Kidney (tissue), 14 donors: Measurements from ENCODE around the gene SPON1. TPM values are rescaled to one million over a fixed set of nuclear protein-coding genes. Genes with fewer than 3 reads are reported as not detected.
"Not testable (repeated sequence)": the region's sequence is repeated elsewhere in the genome, so short reads cannot be mapped to it uniquely, and the experiment has no call there.

Experiments
- DNase-seq, 5 donors: peaks; one replicate each; pipeline ENCODE4 v3.0.0-alpha.2; 2013 to 2020
- FAIRE-seq: peaks from 2 replicates; lab custom pipeline; 2012; peaks lifted over from hg19 to GRCh38; lab: Jason Lieb, UNC
- H3K27ac ChIP-seq, 2 donors: one replicate each; pipeline ENCODE4 v1.7.0; 2013; ENCODE audit warnings: low read depth in 2 of 2, low read length in 2 of 2, inconsistent platforms in 1 of 2
- H3K27me3 ChIP-seq: one replicate; pipeline ENCODE4 v1.7.1; 2013; ENCODE audit warnings: low read length, inconsistent platforms; ENCODE audit not compliant: control insufficient read depth, insufficient read depth
- H3K36me3 ChIP-seq, 3 donors: one replicate each; pipeline versions ENCODE4 v1.7.0 to v1.7.1; 2013; ENCODE audit warnings: low read length in 3 of 3, control low read depth in 1 of 3, inconsistent platforms in 1 of 3; ENCODE audit not compliant: insufficient read depth in 3 of 3, control insufficient read depth in 2 of 3
- H3K4me1 ChIP-seq, 3 donors: one replicate each; pipeline versions ENCODE4 v1.7.0 to v1.7.1; 2013; ENCODE audit warnings: low read length in 3 of 3, inconsistent platforms in 1 of 3, low read depth in 1 of 3; ENCODE audit not compliant: control insufficient read depth in 2 of 3, insufficient read depth in 2 of 3
- H3K4me3 ChIP-seq, 3 donors: one replicate each; pipeline versions ENCODE4 v1.7.0 to v1.8.1; 2013; ENCODE audit warnings: low read length in 3 of 3, control low read depth in 1 of 3, inconsistent platforms in 1 of 3
- H3K9ac ChIP-seq, 3 donors: one replicate each; pipeline versions ENCODE4 v1.7.0 to v1.7.1; 2013; ENCODE audit warnings: low read length in 3 of 3, control low read depth in 1 of 3, inconsistent platforms in 1 of 3
- H3K9me3 ChIP-seq, 3 donors: one replicate each; pipeline versions ENCODE4 v1.7.0 to v1.7.1; 2013; ENCODE audit warnings: low read length in 3 of 3, control low read depth in 1 of 3, inconsistent platforms in 1 of 3; ENCODE audit not compliant: control insufficient read depth in 2 of 3, insufficient read depth in 1 of 3
- intact Hi-C: fragments of 100-400 bp; cut with DNase I; formaldehyde crosslinking; loops from one replicate; pipeline ENCODE4 v1.11.1; 2022
- polyA plus RNA-seq: library from polyadenylated mRNA; stranded (reverse); fragments of 350-450 nt; fragmentation: Illumina TruSeq; extraction: RNeasy Lipid Tissue Mini Kit (QIAGEN cat#74804); gene quantifications from one replicate; pipeline ENCODE4 v1.2.3, GENCODE V29; 2014; ENCODE audit warnings: low read depth, low replicate concordance; ENCODE audit not compliant: insufficient read depth
- total RNA-seq: library from RNA; stranded (reverse); fragmentation: NEBNext Ultra II Directional; extraction: Animal tissue kit (Norgen Biotek cat#: 25700); gene quantifications from one replicate; pipeline ENCODE4 v1.2.1, GENCODE V29; 2021
- TF ChIP-seq, protein P1 (sequence below): IDR thresholded peaks from 3 replicates; pipeline ENCODE4 v1.5.1; 2012; ENCODE audit warnings: mild to moderate bottlenecking, moderate library complexity, borderline replicate concordance; ENCODE audit not compliant: insufficient read depth; ENCODE audit errors: extremely low read depth
- donor health status: control.
- donor health status: control.
- donor health status: control.
- donor health status: control.
- donor health status: control.
- donor health status: DM: yes; HTN: yes; CAD: no.
- donor health status: Normal renal cell carcinoma (clear cell type).

SPON1 gene
- total and polyA plus RNA-seq, 2 donors from 2014 or later = 3.8 to 77.9 TPM

DNA sequence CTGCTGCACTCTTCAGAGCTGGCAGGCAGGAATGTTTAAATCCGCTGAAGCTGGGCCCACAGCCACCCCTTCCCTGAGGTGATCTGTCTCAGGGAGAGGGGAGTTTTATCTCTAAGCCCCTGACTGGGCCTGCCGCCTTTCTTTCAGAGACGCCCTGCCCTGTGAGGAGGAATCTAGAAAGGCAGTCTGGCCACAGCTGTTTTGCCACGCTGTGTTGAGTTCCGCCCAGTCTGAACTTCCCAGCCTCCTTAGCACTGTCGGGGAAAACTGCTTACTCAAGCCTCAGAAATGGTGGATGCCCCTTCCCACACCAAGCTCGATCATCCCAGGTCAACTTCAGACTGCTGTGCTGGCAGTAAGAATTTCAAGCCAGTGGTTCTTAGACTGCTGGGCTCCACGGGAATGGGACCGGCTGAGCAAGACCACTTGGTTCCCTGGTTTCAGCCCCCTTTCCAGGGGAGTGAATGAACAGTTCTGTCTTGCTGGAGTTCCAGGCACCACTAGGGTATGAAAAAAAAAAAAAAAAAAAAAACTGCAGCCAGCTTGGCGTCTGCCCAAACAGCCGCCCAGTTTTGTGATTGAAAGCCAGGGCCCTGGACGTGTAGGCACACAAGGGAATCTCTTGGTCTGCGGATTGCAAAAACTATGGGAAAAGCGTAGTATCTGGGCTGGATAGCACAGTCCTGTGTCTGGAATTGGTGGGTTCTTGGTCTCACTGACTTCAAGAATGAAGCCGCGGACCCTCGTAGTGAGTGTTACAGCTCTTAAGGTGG is 127.4 kb downstream of the SPON1 start:
- FAIRE-seq = no peak
- H3K9ac ChIP-seq = no peak overlapping the region
- H3K27me3 ChIP-seq = no peaks in the 10 kb centered on the region
- H3K4me3 ChIP-seq = no peak overlapping the region
- TF ChIP-seq, protein P1, sequence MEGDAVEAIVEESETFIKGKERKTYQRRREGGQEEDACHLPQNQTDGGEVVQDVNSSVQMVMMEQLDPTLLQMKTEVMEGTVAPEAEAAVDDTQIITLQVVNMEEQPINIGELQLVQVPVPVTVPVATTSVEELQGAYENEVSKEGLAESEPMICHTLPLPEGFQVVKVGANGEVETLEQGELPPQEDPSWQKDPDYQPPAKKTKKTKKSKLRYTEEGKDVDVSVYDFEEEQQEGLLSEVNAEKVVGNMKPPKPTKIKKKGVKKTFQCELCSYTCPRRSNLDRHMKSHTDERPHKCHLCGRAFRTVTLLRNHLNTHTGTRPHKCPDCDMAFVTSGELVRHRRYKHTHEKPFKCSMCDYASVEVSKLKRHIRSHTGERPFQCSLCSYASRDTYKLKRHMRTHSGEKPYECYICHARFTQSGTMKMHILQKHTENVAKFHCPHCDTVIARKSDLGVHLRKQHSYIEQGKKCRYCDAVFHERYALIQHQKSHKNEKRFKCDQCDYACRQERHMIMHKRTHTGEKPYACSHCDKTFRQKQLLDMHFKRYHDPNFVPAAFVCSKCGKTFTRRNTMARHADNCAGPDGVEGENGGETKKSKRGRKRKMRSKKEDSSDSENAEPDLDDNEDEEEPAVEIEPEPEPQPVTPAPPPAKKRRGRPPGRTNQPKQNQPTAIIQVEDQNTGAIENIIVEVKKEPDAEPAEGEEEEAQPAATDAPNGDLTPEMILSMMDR = no peak
- intact Hi-C loops = no loop called here
- H3K9me3 ChIP-seq = no peaks in the 10 kb centered on the region
- no peak overlapping the region for H3K27ac ChIP-seq
- no peaks in the 10 kb centered on the region for H3K4me1 ChIP-seq
- H3K36me3 ChIP-seq = no peaks in the 10 kb centered on the region
- DNase-seq = no peak

DNA sequence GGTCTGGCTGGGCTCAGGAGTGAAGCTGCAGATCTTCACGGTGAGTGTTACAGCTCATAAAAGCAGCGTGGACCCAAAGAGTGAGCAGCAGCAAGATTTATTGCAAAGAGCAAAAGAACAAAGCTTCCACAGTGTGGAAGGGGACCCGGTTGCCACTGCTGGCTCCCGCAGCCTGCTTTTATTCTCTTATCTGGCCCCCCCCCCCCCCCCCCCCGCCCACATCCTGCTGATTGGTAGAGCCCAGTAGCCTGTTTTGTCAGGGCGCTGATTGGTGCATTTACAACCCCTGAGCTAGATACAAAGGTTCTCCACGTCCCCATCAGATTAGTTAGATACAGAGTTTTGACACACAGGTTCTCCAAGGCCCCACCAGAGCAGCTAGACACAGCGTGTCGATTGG is 128.1 kb downstream of the SPON1 start:
- H3K9me3 ChIP-seq, H3K4me1 ChIP-seq, H3K27ac ChIP-seq, FAIRE-seq, H3K27me3 ChIP-seq, intact Hi-C loops, DNase-seq, H3K36me3 ChIP-seq, H3K4me3 ChIP-seq, H3K9ac ChIP-seq: not testable (repeated sequence)

DNA sequence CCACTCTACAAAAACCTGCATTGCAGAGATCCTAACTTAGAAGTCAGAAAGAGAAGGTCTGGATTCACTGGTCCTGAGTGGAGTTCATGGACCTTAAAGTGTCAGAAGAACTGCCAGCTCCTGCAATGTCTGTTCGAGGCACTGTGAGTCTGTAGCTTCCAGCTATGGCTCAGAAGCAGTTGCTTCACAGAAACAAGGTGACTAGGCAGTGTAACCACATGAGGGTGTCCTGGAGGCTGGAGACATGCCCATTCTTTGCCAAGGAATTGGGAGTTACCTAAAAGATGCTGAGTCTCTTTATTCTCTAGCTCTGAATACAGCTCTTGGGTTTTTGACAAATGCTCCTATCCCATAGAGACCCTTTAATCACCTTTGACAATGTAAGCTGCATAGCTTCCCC is 130.5 kb downstream of the SPON1 start:
- intact Hi-C loops = no loop called here
- Histone ChIP-seq H3K4me1 (no peaks in the 10 kb centered on the region), H3K27me3 (no peaks in the 10 kb centered on the region), H3K4me3 (no peak overlapping the region), H3K9ac (no peak overlapping the region), H3K27ac (no peak overlapping the region), H3K36me3 (no peaks in the 10 kb centered on the region), H3K9me3 (no peaks in the 10 kb centered on the region)
- DNase-seq (no peak), FAIRE-seq (no peak)
- TF ChIP-seq, protein P1 = no peak

DNA sequence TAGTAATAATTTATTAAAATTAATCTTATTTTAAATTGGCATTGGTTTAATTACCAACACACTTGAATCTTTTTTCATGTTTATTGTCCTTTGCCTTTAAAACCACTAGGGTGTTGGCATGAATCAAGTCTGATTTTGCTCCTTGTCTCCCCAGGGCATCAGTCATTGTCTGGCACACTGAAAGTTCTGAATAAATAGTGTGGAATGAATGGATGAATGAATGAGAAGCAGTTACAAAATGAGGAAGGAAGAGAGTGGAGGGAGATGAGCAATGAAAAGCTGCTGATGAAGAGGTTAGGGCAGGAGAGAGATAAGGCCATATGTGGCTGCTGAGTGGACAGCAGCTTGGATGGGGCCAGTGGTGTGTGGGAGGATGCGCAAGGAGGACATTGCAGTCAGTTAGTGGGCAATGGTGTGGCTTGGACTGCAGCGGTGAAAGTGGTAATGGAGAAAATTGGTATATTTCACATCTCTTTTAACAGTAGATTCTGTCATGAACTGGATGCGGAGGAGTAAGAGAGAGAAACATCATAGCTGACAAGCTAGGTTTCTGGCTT is 132.0 kb downstream of the SPON1 start:
- H3K4me3 ChIP-seq = no peak overlapping the region
- no peaks in the 10 kb centered on the region for H3K9me3 ChIP-seq
- no peaks in the 10 kb centered on the region for H3K4me1 ChIP-seq
- no peaks in the 10 kb centered on the region for H3K27me3 ChIP-seq
- intact Hi-C loops = no loop called here
- no peak overlapping the region for H3K27ac ChIP-seq
- no peak for FAIRE-seq
- no peak overlapping the region for H3K9ac ChIP-seq
- TF ChIP-seq, protein P1 = no peak
- no peak for DNase-seq
- H3K36me3 ChIP-seq = no peaks in the 10 kb centered on the region
